ENCODE measurements around the gene LY6G6D.
"Not testable (repeated sequence)": the region's sequence is repeated elsewhere in the genome, so short reads cannot be mapped to it uniquely, and the experiment has no call there.

The LY6G6D gene

GRCh38 chr6:31707701-31708100 is 7.4 kb upstream of the LY6G6D start:
- WGBS, 2 experiments = 90 to 94% methylated on average over 10 of the region's 10 CpGs
- Histone ChIP-seq H3K9me3 (ENCODE audit: control insufficient read depth, low read length) (no peaks in the 10 kb centered on the region), H3K4me3 (ENCODE audit: insufficient read depth, low read depth, low read length) (no peak overlapping the region), H3K27ac (ENCODE audit: insufficient read depth, low read depth, low read length, poor library complexity, severe bottlenecking) (no peak overlapping the region), H3K27me3 (ENCODE audit: control insufficient read depth, insufficient read depth, low read length, poor library complexity, severe bottlenecking) (peaks cover 49% of the 10 kb centered on the region), H3K4me1 (ENCODE audit: control insufficient read depth, insufficient read depth, low read length) (peaks cover 12% of the 10 kb centered on the region), H3K36me3 (ENCODE audit: control insufficient read depth, insufficient read depth, low read length) (no peaks in the 10 kb centered on the region)

- WGBS, 2 experiments = 90 to 93% methylated on average over 2 of the region's 3 CpGs
- peaks cover 51% of the 10 kb centered on the region for H3K27me3 ChIP-seq (ENCODE audit: control insufficient read depth, insufficient read depth, low read length, poor library complexity, severe bottlenecking)
- H3K36me3 ChIP-seq (ENCODE audit: control insufficient read depth, insufficient read depth, low read length) = no peaks in the 10 kb centered on the region
- no peaks in the 10 kb centered on the region for H3K9me3 ChIP-seq (ENCODE audit: control insufficient read depth, low read length)
- H3K27ac ChIP-seq (ENCODE audit: insufficient read depth, low read depth, low read length, poor library complexity, severe bottlenecking) = no peak overlapping the region
- H3K4me3 ChIP-seq (ENCODE audit: insufficient read depth, low read depth, low read length) = no peak overlapping the region
- peaks cover 14% of the 10 kb centered on the region for H3K4me1 ChIP-seq (ENCODE audit: control insufficient read depth, insufficient read depth, low read length)
Observed at GRCh38 chr6:31708224-31708623, 6.9 kb upstream of the LY6G6D start.

- Histone ChIP-seq H3K27me3 (ENCODE audit: control insufficient read depth, insufficient read depth, low read length, poor library complexity, severe bottlenecking) (peaks cover 51% of the 10 kb centered on the region), H3K4me1 (ENCODE audit: control insufficient read depth, insufficient read depth, low read length) (peaks cover 23% of the 10 kb centered on the region)
- H3K9me3 ChIP-seq (ENCODE audit: control insufficient read depth, low read length); H3K4me3 ChIP-seq (ENCODE audit: insufficient read depth, low read depth, low read length); H3K27ac ChIP-seq (ENCODE audit: insufficient read depth, low read depth, low read length, poor library complexity, severe bottlenecking); H3K36me3 ChIP-seq (ENCODE audit: control insufficient read depth, insufficient read depth, low read length): not testable (repeated sequence)
- WGBS, 2 experiments = 90 to 93% methylated on average over 11 of the region's 11 CpGs
Observed at GRCh38 chr6:31709157-31709556, 6.0 kb upstream of the LY6G6D start.

GRCh38 chr6:31710523-31711219 is 4.5 kb upstream of the LY6G6D start:
- Histone ChIP-seq H3K9me3 (ENCODE audit: control insufficient read depth, low read length) (no peaks in the 10 kb centered on the region), H3K27me3 (ENCODE audit: control insufficient read depth, insufficient read depth, low read length, poor library complexity, severe bottlenecking) (peaks cover 51% of the 10 kb centered on the region), H3K27ac (ENCODE audit: insufficient read depth, low read depth, low read length, poor library complexity, severe bottlenecking) (no peak overlapping the region), H3K4me3 (ENCODE audit: insufficient read depth, low read depth, low read length) (no peak overlapping the region), H3K36me3 (ENCODE audit: control insufficient read depth, insufficient read depth, low read length) (no peaks in the 10 kb centered on the region), H3K4me1 (ENCODE audit: control insufficient read depth, insufficient read depth, low read length) (peaks cover 34% of the 10 kb centered on the region)
- 72 to 79% methylated on average over 5 of the region's 5 CpGs for WGBS, 2 experiments

- no peaks in the 10 kb centered on the region for H3K9me3 ChIP-seq (ENCODE audit: control insufficient read depth, low read length)
- H3K27ac ChIP-seq (ENCODE audit: insufficient read depth, low read depth, low read length, poor library complexity, severe bottlenecking) = no peak overlapping the region
- H3K4me3 ChIP-seq (ENCODE audit: insufficient read depth, low read depth, low read length) = no peak overlapping the region
- 81 to 84% methylated on average over 8 of the region's 8 CpGs for WGBS, 2 experiments
- no peaks in the 10 kb centered on the region for H3K36me3 ChIP-seq (ENCODE audit: control insufficient read depth, insufficient read depth, low read length)
- H3K27me3 ChIP-seq (ENCODE audit: control insufficient read depth, insufficient read depth, low read length, poor library complexity, severe bottlenecking) = peaks cover 50% of the 10 kb centered on the region
- H3K4me1 ChIP-seq (ENCODE audit: control insufficient read depth, insufficient read depth, low read length) = peaks cover 34% of the 10 kb centered on the region
Observed at GRCh38 chr6:31711233-31711632, 3.9 kb upstream of the LY6G6D start.

- 91 to 95% methylated on average over 8 of the region's 8 CpGs for WGBS, 2 experiments
- no peak overlapping the region for H3K27ac ChIP-seq (ENCODE audit: insufficient read depth, low read depth, low read length, poor library complexity, severe bottlenecking)
- peaks cover 34% of the 10 kb centered on the region for H3K4me1 ChIP-seq (ENCODE audit: control insufficient read depth, insufficient read depth, low read length)
- no peak overlapping the region for H3K4me3 ChIP-seq (ENCODE audit: insufficient read depth, low read depth, low read length)
- no peaks in the 10 kb centered on the region for H3K36me3 ChIP-seq (ENCODE audit: control insufficient read depth, insufficient read depth, low read length)
- H3K27me3 ChIP-seq (ENCODE audit: control insufficient read depth, insufficient read depth, low read length, poor library complexity, severe bottlenecking) = peaks cover 41% of the 10 kb centered on the region
- no peaks in the 10 kb centered on the region for H3K9me3 ChIP-seq (ENCODE audit: control insufficient read depth, low read length)
Observed at GRCh38 chr6:31712296-31712695, 2.9 kb upstream of the LY6G6D start.

GRCh38 chr6:31713465-31713864 is 1.7 kb upstream of the LY6G6D start:
- peaks cover 34% of the 10 kb centered on the region for H3K4me1 ChIP-seq (ENCODE audit: control insufficient read depth, insufficient read depth, low read length)
- peaks cover 38% of the 10 kb centered on the region for H3K27me3 ChIP-seq (ENCODE audit: control insufficient read depth, insufficient read depth, low read length, poor library complexity, severe bottlenecking)
- H3K27ac ChIP-seq (ENCODE audit: insufficient read depth, low read depth, low read length, poor library complexity, severe bottlenecking) = peak overlapping the region; percentile 71
- 73% methylated on average over 4 of the region's 4 CpGs for WGBS, 2 experiments
- H3K36me3 ChIP-seq (ENCODE audit: control insufficient read depth, insufficient read depth, low read length) = no peaks in the 10 kb centered on the region
- H3K4me3 ChIP-seq (ENCODE audit: insufficient read depth, low read depth, low read length) = no peak overlapping the region
- no peaks in the 10 kb centered on the region for H3K9me3 ChIP-seq (ENCODE audit: control insufficient read depth, low read length)

- no peaks in the 10 kb centered on the region for H3K36me3 ChIP-seq (ENCODE audit: control insufficient read depth, insufficient read depth, low read length)
- H3K27me3 ChIP-seq (ENCODE audit: control insufficient read depth, insufficient read depth, low read length, poor library complexity, severe bottlenecking) = peaks cover 38% of the 10 kb centered on the region
- WGBS, 2 experiments = 8 to 10% methylated on average over 5 of the region's 5 CpGs
- H3K4me1 ChIP-seq (ENCODE audit: control insufficient read depth, insufficient read depth, low read length) = peaks cover 34% of the 10 kb centered on the region
- H3K9me3 ChIP-seq (ENCODE audit: control insufficient read depth, low read length) = no peaks in the 10 kb centered on the region
- H3K27ac ChIP-seq (ENCODE audit: insufficient read depth, low read depth, low read length, poor library complexity, severe bottlenecking) = peak overlapping the region; percentile 71
- H3K4me3 ChIP-seq (ENCODE audit: insufficient read depth, low read depth, low read length) = no peak overlapping the region
Observed at GRCh38 chr6:31713991-31714684, 1.0 kb upstream of the LY6G6D start.

GRCh38 chr6:31717499-31718222 is 2.5 kb downstream of the LY6G6D start:
- peaks cover 23% of the 10 kb centered on the region for H3K4me1 ChIP-seq (ENCODE audit: control insufficient read depth, insufficient read depth, low read length)
- 71 to 72% methylated on average over 10 of the region's 10 CpGs for WGBS, 2 experiments
- H3K36me3 ChIP-seq (ENCODE audit: control insufficient read depth, insufficient read depth, low read length) = no peaks in the 10 kb centered on the region
- H3K9me3 ChIP-seq (ENCODE audit: control insufficient read depth, low read length) = no peaks in the 10 kb centered on the region
- H3K27ac ChIP-seq (ENCODE audit: insufficient read depth, low read depth, low read length, poor library complexity, severe bottlenecking) = no peak overlapping the region
- H3K4me3 ChIP-seq (ENCODE audit: insufficient read depth, low read depth, low read length) = no peak overlapping the region
- H3K27me3 ChIP-seq (ENCODE audit: control insufficient read depth, insufficient read depth, low read length, poor library complexity, severe bottlenecking) = peaks cover 12% of the 10 kb centered on the region

- no peak overlapping the region for H3K27ac ChIP-seq (ENCODE audit: insufficient read depth, low read depth, low read length, poor library complexity, severe bottlenecking)
Observed at GRCh38 chr6:31718265-31718664, 3.1 kb downstream of the LY6G6D start.

More at GRCh38 chr6:31718265-31718664, 3.1 kb downstream of the LY6G6D start:
- Histone ChIP-seq H3K36me3 (ENCODE audit: control insufficient read depth, insufficient read depth, low read length) (no peaks in the 10 kb centered on the region), H3K27me3 (ENCODE audit: control insufficient read depth, insufficient read depth, low read length, poor library complexity, severe bottlenecking) (peaks cover 9% of the 10 kb centered on the region), H3K4me3 (ENCODE audit: insufficient read depth, low read depth, low read length) (no peak overlapping the region), H3K4me1 (ENCODE audit: control insufficient read depth, insufficient read depth, low read length) (peaks cover 20% of the 10 kb centered on the region), H3K9me3 (ENCODE audit: control insufficient read depth, low read length) (no peaks in the 10 kb centered on the region)
- 94 to 100% methylated on average over 1 of the region's 1 CpG for WGBS, 2 experiments

Measured in ectodermal cell (in vitro differentiated cells).